PFSK-1 (cell line): ENCODE measurements around the gene CLUH.

ENCODE experiments used
- FOXP2 ChIP-seq: optimal IDR thresholded peaks from 2 replicates; pipeline ENCODE3; 2011; ENCODE audit warnings: borderline replicate concordance, control low read depth, inconsistent platforms; ENCODE audit not compliant: insufficient read depth; ENCODE audit errors: extremely low read length, extremely low read depth
- POLR2AphosphoS5 ChIP-seq: IDR thresholded peaks from 2 replicates; pipeline ENCODE4 v1.6.1; 2012; ENCODE audit warnings: low read depth, mild to moderate bottlenecking, control low read depth, low read length, moderate library complexity
- SIN3A ChIP-seq: IDR thresholded peaks from 2 replicates; pipeline ENCODE4 v1.6.1; 2012; ENCODE audit warnings: mild to moderate bottlenecking, low read length, moderate library complexity, borderline replicate concordance; ENCODE audit not compliant: insufficient read depth
- TAF1 ChIP-seq: IDR thresholded peaks from 2 replicates; pipeline ENCODE4 v1.6.1; 2012; ENCODE audit warnings: low read length, control low read depth, borderline replicate concordance; ENCODE audit not compliant: insufficient read depth
- TF ChIP-seq, protein P1 (sequence below), 2 experiments: IDR thresholded peaks; 2 replicates each; pipeline versions ENCODE4 v1.6.1 to v1.8.0; 2011 to 2012; ENCODE audit warnings: low read depth in 2 of 2, low read length in 2 of 2, control low read depth in 1 of 2, inconsistent platforms in 1 of 2, mild to moderate bottlenecking in 1 of 2, moderate library complexity in 1 of 2; ENCODE audit not compliant: insufficient read depth in 1 of 2

DNA sequence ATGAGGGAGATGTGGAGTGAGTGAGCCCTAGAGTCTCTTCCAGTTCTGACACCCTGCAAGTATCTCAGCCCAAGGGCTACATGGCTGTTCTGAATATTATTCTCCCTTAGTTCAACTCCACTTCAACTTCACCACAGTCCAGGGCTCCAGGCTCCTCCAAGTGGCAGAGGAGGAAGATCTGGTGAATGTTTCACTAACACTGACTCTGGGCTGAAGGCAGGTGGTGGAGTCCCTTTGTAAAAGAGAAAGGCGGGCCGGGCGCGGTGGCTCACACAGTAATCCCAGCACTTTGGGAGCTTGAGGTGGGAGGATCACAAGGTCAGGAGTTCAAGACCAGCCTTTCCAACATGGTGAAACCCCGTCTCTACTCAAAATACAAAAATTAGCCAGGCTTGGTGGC is 24.3 kb upstream of the CLUH start:
- TF ChIP-seq POLR2AphosphoS5 (no peak), TAF1 (no peak), FOXP2 (no peak), SIN3A (no peak)
- TF ChIP-seq, protein P1, sequence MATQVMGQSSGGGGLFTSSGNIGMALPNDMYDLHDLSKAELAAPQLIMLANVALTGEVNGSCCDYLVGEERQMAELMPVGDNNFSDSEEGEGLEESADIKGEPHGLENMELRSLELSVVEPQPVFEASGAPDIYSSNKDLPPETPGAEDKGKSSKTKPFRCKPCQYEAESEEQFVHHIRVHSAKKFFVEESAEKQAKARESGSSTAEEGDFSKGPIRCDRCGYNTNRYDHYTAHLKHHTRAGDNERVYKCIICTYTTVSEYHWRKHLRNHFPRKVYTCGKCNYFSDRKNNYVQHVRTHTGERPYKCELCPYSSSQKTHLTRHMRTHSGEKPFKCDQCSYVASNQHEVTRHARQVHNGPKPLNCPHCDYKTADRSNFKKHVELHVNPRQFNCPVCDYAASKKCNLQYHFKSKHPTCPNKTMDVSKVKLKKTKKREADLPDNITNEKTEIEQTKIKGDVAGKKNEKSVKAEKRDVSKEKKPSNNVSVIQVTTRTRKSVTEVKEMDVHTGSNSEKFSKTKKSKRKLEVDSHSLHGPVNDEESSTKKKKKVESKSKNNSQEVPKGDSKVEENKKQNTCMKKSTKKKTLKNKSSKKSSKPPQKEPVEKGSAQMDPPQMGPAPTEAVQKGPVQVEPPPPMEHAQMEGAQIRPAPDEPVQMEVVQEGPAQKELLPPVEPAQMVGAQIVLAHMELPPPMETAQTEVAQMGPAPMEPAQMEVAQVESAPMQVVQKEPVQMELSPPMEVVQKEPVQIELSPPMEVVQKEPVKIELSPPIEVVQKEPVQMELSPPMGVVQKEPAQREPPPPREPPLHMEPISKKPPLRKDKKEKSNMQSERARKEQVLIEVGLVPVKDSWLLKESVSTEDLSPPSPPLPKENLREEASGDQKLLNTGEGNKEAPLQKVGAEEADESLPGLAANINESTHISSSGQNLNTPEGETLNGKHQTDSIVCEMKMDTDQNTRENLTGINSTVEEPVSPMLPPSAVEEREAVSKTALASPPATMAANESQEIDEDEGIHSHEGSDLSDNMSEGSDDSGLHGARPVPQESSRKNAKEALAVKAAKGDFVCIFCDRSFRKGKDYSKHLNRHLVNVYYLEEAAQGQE (IDR thresholded peaks at IDR 0.05; ENCODE audit: insufficient read depth in 1 of 2, low read depth in 2 of 2, low read length in 2 of 2): no peak
